Measurements from ENCODE around the gene ESPL1.

DNA sequence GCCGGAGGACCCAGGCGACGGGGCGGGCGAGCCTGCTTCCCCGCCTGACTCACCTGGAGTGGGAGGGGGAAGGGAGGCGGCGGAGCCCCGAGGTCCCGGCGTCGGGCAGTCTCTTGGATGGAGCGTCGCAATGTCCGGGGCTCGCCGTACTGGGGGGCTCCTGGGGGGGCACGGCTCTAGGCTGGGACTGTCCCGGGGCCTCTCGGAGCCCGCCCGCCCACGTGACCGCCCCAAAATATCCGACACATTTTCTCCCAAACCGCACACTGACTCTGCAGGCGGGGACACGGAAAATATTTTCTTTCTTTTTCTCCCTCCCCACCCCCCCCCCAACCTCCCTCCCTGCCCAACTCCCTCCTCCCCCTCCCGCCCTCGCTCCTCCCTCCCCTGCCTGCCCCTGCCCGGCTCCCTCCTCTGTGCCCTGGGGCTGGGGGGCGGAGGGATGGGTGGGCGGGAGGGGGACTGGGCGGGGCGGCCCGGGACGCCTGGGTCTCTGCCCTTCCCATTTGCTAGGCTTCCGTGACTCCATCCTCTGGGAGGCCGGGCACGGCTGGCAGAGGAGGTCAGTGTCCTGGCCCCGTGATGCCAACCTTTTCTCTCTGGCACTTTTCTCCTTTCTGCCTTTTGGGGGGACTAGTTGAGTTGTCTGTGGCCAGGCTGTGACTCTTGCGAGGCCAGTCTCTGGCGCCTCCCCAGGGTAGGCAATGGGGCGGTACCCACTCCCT, 36.0 kb upstream of the ESPL1 start, which contains the start of gene RARG:
- TF ChIP-seq, protein P1, sequence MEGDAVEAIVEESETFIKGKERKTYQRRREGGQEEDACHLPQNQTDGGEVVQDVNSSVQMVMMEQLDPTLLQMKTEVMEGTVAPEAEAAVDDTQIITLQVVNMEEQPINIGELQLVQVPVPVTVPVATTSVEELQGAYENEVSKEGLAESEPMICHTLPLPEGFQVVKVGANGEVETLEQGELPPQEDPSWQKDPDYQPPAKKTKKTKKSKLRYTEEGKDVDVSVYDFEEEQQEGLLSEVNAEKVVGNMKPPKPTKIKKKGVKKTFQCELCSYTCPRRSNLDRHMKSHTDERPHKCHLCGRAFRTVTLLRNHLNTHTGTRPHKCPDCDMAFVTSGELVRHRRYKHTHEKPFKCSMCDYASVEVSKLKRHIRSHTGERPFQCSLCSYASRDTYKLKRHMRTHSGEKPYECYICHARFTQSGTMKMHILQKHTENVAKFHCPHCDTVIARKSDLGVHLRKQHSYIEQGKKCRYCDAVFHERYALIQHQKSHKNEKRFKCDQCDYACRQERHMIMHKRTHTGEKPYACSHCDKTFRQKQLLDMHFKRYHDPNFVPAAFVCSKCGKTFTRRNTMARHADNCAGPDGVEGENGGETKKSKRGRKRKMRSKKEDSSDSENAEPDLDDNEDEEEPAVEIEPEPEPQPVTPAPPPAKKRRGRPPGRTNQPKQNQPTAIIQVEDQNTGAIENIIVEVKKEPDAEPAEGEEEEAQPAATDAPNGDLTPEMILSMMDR (IDR thresholded peaks at IDR 0.05; ENCODE audit: insufficient read depth, low read length, poor library complexity, severe bottlenecking) = no peak
- TF ChIP-seq EZH2phosphoT487 (conservative IDR thresholded peaks at IDR 0.05; ENCODE audit: low read length) = no peak
